Thyroid gland (tissue), 4 donors: ENCODE results near the gene DGKD.

Experiments used
- CTCF ChIP-seq, 6 experiments: fragments of 200-600 bp in 3 of 6; fragments of 450-650 bp in 3 of 6; sonication (generic) in 3 of 6; IDR thresholded peaks; one replicate each; pipeline ENCODE4 v1.5.1; 2016 to 2019; ENCODE audit warnings: antibody characterized with exemption in 6 of 6, mild to moderate bottlenecking in 2 of 6, inconsistent platforms in 1 of 6, moderate library complexity in 1 of 6
- POLR2A ChIP-seq, 2 donors: fragments of 450-650 bp; IDR thresholded peaks; one replicate each; pipeline ENCODE4 v1.6.1; 2017; ENCODE audit warnings: antibody characterized with exemption in 2 of 2, mild to moderate bottlenecking in 2 of 2, moderate library complexity in 1 of 2

- TF ChIP-seq CTCF (IDR thresholded peaks at IDR 0.05): no peak
- TF ChIP-seq POLR2A (IDR thresholded peaks at IDR 0.05): no peak
Measured at GRCh38 chr2:233379441-233379840, 25.1 kb downstream of the DGKD start.
